ENCODE results near the gene ZP3.
A peak's percentile ranks its signal among the peaks of the same experiment; 100 is the strongest.
"Not testable (repeated sequence)": the region's sequence is repeated elsewhere in the genome, so short reads cannot be mapped to it uniquely, and the experiment has no call there.

The ZP3 gene

GRCh38 chr7:76424413-76425111 is at the start of gene ZP3:
Gene ZP3, plus strand, starts transcription at chr7:76424950. Its CDS starts 15 bp downstream, at chr7:76424965.
- FAIRE-seq = peak; percentile 71
- no peak for DNase-seq (ENCODE audit: extremely low spot score, insufficient read length, low read depth)

DNA sequence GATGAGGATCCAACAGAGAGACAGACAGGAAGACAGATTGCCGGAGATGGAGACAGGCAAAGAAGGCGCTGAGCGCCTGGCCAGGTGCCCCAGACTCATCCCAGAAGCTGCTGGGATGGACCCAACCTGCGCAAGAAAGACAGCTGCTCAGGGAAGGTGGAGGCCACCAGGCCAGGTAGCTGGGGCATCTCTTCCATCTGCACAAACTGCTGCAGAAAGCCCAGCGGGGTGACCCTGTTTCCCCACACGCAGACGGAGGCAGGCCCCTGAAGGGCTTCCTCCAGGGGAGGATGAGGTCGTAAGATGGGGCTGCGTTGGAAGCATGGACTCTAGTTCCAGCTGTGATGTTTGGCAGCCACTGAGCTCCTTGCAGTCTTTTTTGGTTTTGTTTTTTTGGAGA is 49.5 kb upstream of the ZP3 start:
- DNase-seq (ENCODE audit: extremely low spot score, insufficient read length, low read depth) = no peak
- FAIRE-seq = no peak

DNA sequence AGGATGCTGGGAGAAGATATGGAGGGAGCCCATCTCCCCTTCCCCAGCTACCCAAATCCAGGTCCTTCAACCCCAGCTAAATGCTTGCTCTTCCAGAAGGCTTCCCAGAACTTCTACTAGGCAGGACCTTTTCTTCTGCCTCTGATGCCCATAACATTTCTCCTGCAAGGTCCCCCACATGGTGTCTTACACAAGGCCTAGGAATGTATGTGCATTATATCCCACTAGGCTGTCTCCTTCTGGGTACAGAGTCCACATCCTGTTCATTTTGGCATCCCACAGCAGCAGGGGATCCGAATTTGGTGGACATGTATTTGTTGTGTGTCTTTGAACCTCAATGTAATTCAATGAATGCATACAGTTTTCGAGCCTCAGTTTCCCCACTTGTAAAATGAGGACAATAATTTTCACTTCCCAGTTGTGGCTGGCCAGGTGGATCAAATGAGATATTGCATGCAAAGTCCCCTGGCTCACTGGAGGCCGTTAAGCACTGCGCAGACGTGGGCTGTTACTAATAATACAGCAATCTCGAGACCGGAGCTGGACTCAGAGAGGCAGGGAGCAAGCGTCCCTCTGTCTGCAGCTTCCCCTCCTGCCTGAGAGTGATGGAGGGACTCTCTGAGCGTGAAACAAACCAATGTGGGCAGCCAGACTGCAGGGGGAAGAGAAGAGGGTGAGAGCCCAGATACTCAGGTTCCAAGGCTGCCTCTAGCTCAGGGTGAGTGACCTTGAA is 47.4 kb upstream of the ZP3 start:
- FAIRE-seq (no peak), DNase-seq (ENCODE audit: extremely low spot score, insufficient read length, low read depth) (no peak)

GRCh38 chr7:76380623-76380966 is 44.2 kb upstream of the ZP3 start:
- FAIRE-seq (no peak), DNase-seq (ENCODE audit: extremely low spot score, insufficient read length, low read depth) (no peak)

DNA sequence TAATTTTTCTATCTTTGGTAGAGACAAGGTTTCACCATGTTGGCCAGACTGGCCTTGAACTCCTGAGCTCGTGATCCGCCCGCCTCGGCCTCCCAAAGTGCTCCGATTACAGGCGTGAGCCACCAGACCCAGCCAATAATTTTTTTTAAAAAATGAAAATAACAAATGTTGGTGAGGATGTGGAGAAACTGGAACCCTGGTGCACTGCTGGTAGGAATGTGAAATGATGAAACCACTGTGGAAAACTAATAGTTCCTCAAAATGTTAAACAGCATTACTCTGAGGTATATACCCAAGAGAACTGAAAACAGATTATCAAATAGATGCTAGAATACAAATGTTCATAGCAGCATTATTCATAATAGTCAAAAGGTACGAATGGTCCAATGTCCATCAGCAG is 42.9 kb upstream of the ZP3 start:
- DNase-seq (ENCODE audit: extremely low spot score, insufficient read length, low read depth) = no peak
- no peak for FAIRE-seq

- DNase-seq (ENCODE audit: extremely low spot score, insufficient read length, low read depth) (no peak), FAIRE-seq (no peak)
Observed at GRCh38 chr7:76383089-76383944, 41.4 kb upstream of the ZP3 start.

GRCh38 chr7:76386691-76387260 is 38.0 kb upstream of the ZP3 start:
- DNase-seq (ENCODE audit: extremely low spot score, insufficient read length, low read depth) = no peak
- FAIRE-seq = no peak

DNA sequence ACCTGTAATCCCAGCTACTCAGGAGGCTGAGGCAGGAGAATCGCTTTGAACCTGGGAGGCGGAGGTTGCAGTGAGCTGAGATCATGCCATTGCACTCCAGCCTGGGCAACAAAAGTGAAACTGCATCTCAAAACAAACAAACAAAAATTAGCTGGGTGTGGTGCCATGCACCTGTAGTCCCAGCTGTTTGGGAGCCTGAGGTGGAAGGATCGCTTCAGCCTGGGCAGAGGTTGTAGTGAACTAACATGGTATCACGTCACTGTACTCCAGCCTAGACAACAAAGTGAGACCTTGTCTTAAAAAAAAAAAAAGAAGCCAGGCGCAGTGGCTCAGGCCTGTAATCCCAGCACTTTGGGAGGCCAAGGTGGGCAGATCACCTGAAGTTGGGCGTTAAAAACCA is 37.0 kb upstream of the ZP3 start:
- FAIRE-seq; DNase-seq (ENCODE audit: extremely low spot score, insufficient read length, low read depth): not testable (repeated sequence)

DNA sequence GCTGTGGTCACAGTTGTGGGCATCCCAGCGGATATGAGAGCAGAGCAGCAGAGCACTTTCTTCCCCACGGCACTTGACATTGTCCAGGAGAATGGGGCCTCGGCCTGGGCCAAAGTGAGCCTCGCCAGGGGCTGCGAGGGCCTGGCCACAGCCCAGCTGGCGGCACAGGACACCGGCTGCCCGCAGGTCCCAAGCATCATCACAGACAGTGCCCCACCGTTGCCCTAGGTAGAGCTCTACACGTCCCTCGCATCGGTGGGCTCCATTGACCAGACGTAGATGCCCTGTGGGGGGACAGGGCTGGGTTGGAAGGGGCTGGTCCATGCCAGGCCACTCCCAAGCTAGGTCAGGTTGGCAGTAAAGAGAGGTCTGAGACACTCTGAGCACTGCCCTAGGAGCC is 34.7 kb upstream of the ZP3 start:
- FAIRE-seq = no peak

DNA sequence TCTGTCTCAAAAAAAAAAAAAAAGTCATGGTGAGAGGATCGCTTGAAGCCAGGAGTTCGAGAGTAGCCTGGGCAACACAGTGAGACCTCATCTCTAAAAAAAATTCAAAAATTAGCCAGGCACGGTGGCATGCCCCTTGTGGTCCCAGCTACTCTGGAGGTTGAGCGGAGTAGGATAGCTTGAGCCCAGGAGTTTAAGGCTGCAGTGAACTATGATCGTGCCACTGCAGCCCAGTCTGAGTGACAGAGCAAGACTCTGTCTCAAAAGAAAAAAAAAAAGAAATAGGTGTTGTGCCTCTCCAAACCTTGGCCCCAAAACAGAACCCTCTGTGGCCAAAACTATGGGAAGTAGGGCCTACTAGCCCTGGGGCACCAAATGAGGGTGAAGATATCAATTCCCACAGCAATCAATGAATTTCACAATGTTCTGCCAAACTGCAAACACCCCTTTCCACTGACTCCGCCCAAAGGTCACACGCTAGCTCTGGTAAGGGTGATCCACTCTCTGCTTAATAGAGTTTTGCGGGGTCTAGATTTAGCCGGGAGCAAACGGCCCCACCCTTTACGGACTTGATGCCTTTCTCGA is 32.1 kb upstream of the ZP3 start:
- no peak for FAIRE-seq
- DNase-seq (ENCODE audit: extremely low spot score, insufficient read length, low read depth) = no peak

More for the DNA sequence above, 34.7 kb upstream of the ZP3 start:
- no peak for DNase-seq (ENCODE audit: extremely low spot score, insufficient read length, low read depth)

DNA sequence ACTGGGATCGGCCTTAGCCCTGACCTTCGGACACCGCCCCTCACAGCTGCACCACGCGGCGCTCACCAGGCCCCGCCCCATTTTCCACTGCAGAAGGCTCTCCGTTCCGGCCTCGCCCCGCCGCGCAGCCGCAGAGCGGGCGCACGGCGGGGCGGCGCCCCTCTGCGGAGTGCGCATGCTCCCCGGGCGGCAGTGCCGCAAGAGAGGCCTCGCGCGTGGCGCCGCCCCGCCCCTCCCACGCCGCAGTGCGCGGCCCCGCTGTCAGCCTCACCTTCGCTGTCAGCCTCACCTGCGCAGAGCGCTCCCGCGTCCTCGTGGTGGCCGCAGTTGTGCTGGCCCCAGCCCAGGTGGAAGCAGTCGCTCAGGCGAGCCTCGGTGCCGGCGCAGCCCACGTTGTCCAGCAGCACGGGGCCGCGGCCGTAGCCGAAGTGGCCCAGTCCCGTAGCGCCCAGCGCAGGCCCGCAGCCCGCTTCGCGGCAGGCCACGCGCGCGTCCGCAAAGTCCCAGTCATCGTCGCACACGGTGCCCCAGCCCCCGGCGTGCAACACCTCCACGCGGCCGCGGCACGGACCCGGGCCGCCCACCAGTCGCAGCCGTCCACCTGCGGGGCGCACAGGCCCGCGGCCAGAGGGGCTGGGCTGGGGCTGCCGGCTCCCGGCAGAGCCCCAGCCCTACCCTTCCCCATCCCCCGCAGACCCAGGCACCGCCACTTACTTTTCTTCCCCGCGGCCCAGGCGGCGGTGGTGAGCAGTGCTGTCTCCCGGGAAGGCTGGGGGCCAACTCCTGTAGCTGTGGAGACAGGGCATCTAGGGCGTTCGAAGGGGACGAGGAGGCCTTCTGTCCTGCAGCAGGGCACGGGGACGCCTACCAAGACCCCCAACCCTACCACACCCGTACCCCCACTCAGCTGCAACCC is 31.4 kb upstream of the ZP3 start:
- peak; percentile 85 for FAIRE-seq
- DNase-seq (ENCODE audit: extremely low spot score, insufficient read length, low read depth) = peak; percentile 94

- no peak for FAIRE-seq
- no peak for DNase-seq (ENCODE audit: extremely low spot score, insufficient read length, low read depth)
Observed at GRCh38 chr7:76394957-76395356, 29.8 kb upstream of the ZP3 start.

GRCh38 chr7:76395605-76395964 is 29.2 kb upstream of the ZP3 start:
- not testable (repeated sequence) for FAIRE-seq; DNase-seq (ENCODE audit: extremely low spot score, insufficient read length, low read depth)

- no peak for FAIRE-seq
- no peak for DNase-seq (ENCODE audit: extremely low spot score, insufficient read length, low read depth)
Observed at GRCh38 chr7:76395965-76396726, 28.6 kb upstream of the ZP3 start.

DNA sequence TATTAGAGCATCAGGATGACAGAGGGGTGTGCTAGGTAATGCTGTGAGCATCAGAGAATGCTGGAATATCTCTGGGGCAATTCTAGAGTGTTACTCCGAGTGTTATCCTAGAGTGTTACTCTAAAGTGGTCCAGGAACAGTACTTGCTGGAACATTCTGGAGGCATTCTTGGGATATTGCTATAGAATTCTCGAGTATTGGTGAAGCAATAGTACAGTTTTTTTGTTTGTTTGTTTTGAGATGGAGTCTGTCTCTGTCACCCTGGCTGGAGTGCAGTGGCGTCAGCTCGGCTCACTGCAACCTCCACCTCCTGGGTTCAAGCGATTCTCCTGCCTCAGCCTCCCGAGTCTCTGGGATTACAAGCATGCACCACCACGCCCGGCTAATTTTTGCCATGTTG is 27.9 kb upstream of the ZP3 start:
- no peak for DNase-seq (ENCODE audit: extremely low spot score, insufficient read length, low read depth)
- no peak for FAIRE-seq

DNA sequence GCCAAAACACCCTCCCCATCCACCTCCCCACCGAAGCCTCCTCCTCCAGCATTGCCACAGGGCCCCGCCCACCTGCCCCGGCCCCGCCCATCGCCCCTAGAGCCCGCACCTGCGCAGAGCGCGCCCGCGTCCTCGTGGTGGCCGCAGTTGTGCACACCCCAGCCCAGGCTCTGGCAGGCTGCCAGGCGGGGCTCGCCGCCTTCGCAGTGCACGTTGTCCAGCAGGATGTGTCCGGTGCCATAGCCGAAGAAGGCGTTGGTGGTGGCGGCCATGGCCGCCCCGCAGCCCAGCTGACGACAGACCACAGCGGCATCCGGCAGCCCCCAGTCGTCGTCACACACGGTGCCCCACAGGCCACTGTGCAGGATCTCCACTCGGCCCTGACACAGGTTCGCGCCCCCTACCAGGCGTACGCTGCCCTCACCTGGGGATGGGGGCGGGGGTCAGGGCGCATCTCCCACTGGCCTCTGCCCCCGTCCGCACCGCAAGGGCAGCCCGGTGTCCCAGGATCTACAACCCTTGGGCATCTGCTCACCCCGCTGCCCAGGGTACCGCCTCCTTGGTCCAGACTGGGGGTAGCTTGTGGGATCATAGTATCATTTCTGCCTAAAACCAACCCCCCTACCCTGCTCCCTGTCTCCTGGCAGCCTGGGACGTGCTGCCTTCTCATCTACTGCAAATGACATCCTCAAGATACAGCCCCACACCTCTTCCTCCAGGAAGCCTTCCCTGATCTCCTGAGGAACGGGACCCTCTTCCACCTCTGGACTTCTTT is 27.2 kb upstream of the ZP3 start:
- peak; percentile 31 for FAIRE-seq
- DNase-seq (ENCODE audit: extremely low spot score, insufficient read length, low read depth) = peak; percentile 74

GRCh38 chr7:76400248-76400647 is 24.5 kb upstream of the ZP3 start:
- FAIRE-seq (no peak), DNase-seq (ENCODE audit: extremely low spot score, insufficient read length, low read depth) (no peak)

GRCh38 chr7:76403097-76403496 is 21.7 kb upstream of the ZP3 start:
- not testable (repeated sequence) for DNase-seq (ENCODE audit: extremely low spot score, insufficient read length, low read depth); FAIRE-seq

All from GM18507 (cell line).